MCF 10A (cell line): ENCODE data around the gene TSPYL6. TPM values are rescaled to one million over a fixed set of nuclear protein-coding genes. Genes with fewer than 3 reads are reported as not detected.
"Not testable (repeated sequence)": the region's sequence is repeated elsewhere in the genome, so short reads cannot be mapped to it uniquely, and the experiment has no call there.

Experiments
- BruUV-seq: library from RNA; stranded (reverse); fragments of 400-500 nt; replicated peaks from 2 replicates; lab custom pipeline; 2021; lab: Mats Ljungman, UMichigan
- CTCF ChIA-PET: fragments of 300-600 bp; sonication (Branson Sonifier 250); formaldehyde crosslinking; extraction: SDS; loops from one replicate; lab custom pipeline; 2021; ENCODE audit warnings: antibody characterized with exemption, inconsistent platforms; lab: Yijun Ruan, JAX
- POLR2A ChIA-PET: fragments of 300-600, 350-650 bp; sonication (Branson Sonifier 250); formaldehyde crosslinking; extraction: SDS; loops from one replicate; lab custom pipeline; 2020; ENCODE audit warnings: antibody characterized with exemption, inconsistent platforms; lab: Yijun Ruan, JAX
- DNase-seq: peaks from one replicate; pipeline ENCODE4 v3.0.0-alpha.2; 2018; ENCODE audit not compliant: unreplicated experiment
- H3K27ac Mint-ChIP-seq: one replicate; pipeline ENCODE4 v1.8.0; 2022; ENCODE audit warnings: mild to moderate bottlenecking, low read depth, mixed read lengths; ENCODE audit not compliant: unreplicated experiment
- H3K27me3 Mint-ChIP-seq: one replicate; pipeline ENCODE4 v1.8.0; 2022; ENCODE audit warnings: mixed read lengths; ENCODE audit not compliant: insufficient read depth, unreplicated experiment
- H3K36me3 Mint-ChIP-seq: one replicate; pipeline ENCODE4 v1.8.0; 2022; ENCODE audit warnings: mild to moderate bottlenecking, moderate library complexity, mixed read lengths; ENCODE audit not compliant: insufficient read depth, unreplicated experiment
- H3K4me1 Mint-ChIP-seq: one replicate; pipeline ENCODE4 v1.8.0; 2022; ENCODE audit warnings: mixed read lengths; ENCODE audit not compliant: insufficient read depth, unreplicated experiment
- H3K4me3 Mint-ChIP-seq: one replicate; pipeline ENCODE4 v1.8.0; 2022; ENCODE audit warnings: mild to moderate bottlenecking, moderate library complexity, mixed read lengths; ENCODE audit not compliant: unreplicated experiment
- H3K9me3 Mint-ChIP-seq: one replicate; pipeline ENCODE4 v1.8.0; 2022; ENCODE audit warnings: mixed read lengths; ENCODE audit not compliant: unreplicated experiment
- CTCF ChIP-seq: fragments of 200-600 bp; IDR thresholded peaks from one replicate; pipeline ENCODE4 v1.8.0; 2022; ENCODE audit warnings: antibody characterized with exemption, mild to moderate bottlenecking; ENCODE audit not compliant: unreplicated experiment
- intact Hi-C: fragments of 100-400 bp; cut with micrococcal nuclease; formaldehyde crosslinking; loops from 2 replicates; pipeline ENCODE4 v1.14.1; 2022
- total RNA-seq: library from RNA; stranded (reverse); gene quantifications from 2 replicates; pipeline ENCODE4 v1.2.3, GENCODE V29; 2022

The TSPYL6 gene
- total RNA-seq, 1 experiment from 2014 or later, result not detected

- no peak for TF ChIP-seq CTCF
- no peaks in the 10 kb centered on the region for H3K4me1 Mint-ChIP-seq
- H3K36me3 Mint-ChIP-seq, result peaks cover 6% of the 10 kb centered on the region
- ChIA-PET CTCF (interaction anchor here (0.6 kb wide), 1 partner anchor 59 kb away, joined by 3 read pairs; no protein-coding TSS in a partner anchor), POLR2A (no interaction called here)
- no peaks in the 10 kb centered on the region for H3K27me3 Mint-ChIP-seq
- peaks cover 5% of the 10 kb centered on the region for H3K9me3 Mint-ChIP-seq
- H3K4me3 Mint-ChIP-seq, result no peak overlapping the region
- intact Hi-C loops, result no loop called here
- BruUV-seq, result no TSS peak
- H3K27ac Mint-ChIP-seq, result no peak overlapping the region
- DNase-seq, result no peak
Measured at GRCh38 chr2:54271843-54272627, 16.0 kb upstream of the TSPYL6 start.

GRCh38 chr2:54271189-54271588, 15.2 kb upstream of the TSPYL6 start:
- no peak for DNase-seq
- no TSS peak for BruUV-seq
- Mint-ChIP-seq H3K4me1 (no peaks in the 10 kb centered on the region), H3K27me3 (no peaks in the 10 kb centered on the region), H3K9me3 (peaks cover 5% of the 10 kb centered on the region), H3K4me3 (no peak overlapping the region), H3K27ac (no peak overlapping the region), H3K36me3 (peaks cover 3% of the 10 kb centered on the region)
- no peak for TF ChIP-seq CTCF
- intact Hi-C loops, result no loop called here
- POLR2A ChIA-PET, result no interaction called here
- CTCF ChIA-PET, result no interaction called here

GRCh38 chr2:54267577-54267976, 11.5 kb upstream of the TSPYL6 start:
- Mint-ChIP-seq H3K27ac (no peak overlapping the region), H3K4me3 (no peak overlapping the region), H3K27me3 (no peaks in the 10 kb centered on the region), H3K4me1 (no peaks in the 10 kb centered on the region), H3K36me3 (no peaks in the 10 kb centered on the region), H3K9me3 (peaks cover 13% of the 10 kb centered on the region)
- BruUV-seq, result no TSS peak
- TF ChIP-seq CTCF, result no peak
- no peak for DNase-seq
- intact Hi-C loops, result no loop called here
- ChIA-PET POLR2A (interaction anchor here (0.5 kb wide), 1 partner anchor 138 kb away, joined by 3 read pairs; no protein-coding TSS in a partner anchor), CTCF (interaction anchor here (0.8 kb wide), 1 partner anchor 10 kb away, joined by 3 read pairs; no protein-coding TSS in a partner anchor)

- CTCF ChIA-PET, result interaction anchor here (1.1 kb wide), 1 partner anchor 16 kb away, joined by 3 read pairs; no protein-coding TSS in a partner anchor
- BruUV-seq, result not testable (repeated sequence)
Measured at GRCh38 chr2:54265081-54265480, 9.1 kb upstream of the TSPYL6 start.

More at GRCh38 chr2:54265081-54265480, 9.1 kb upstream of the TSPYL6 start:
- intact Hi-C loops, H3K27me3 Mint-ChIP-seq, H3K4me3 Mint-ChIP-seq, H3K27ac Mint-ChIP-seq, H3K36me3 Mint-ChIP-seq, H3K4me1 Mint-ChIP-seq, DNase-seq: not testable (repeated sequence)
- POLR2A ChIA-PET, result interaction anchor here (0.6 kb wide), 1 partner anchor 187 kb away, joined by 3 read pairs; no protein-coding TSS in a partner anchor
- H3K9me3 Mint-ChIP-seq, result peaks cover 10% of the 10 kb centered on the region
